ENCODE results near the gene CHKA.

The CHKA gene

GRCh38 chr11:68053117-68053516 is 68.1 kb downstream of the CHKA start:
- DNase-seq (ENCODE audit: low read depth), result no peak
- TF ChIP-seq CTCF (IDR thresholded peaks at IDR 0.05; ENCODE audit: low read length, missing control alignments), result no peak
- H3K4me3 ChIP-seq (replicated peaks; ENCODE audit: low read depth, low read length), result no peak overlapping the region

- no peak overlapping the region for H3K4me3 ChIP-seq (replicated peaks; ENCODE audit: low read depth, low read length)
- no peak for TF ChIP-seq CTCF (IDR thresholded peaks at IDR 0.05; ENCODE audit: low read length, missing control alignments)
- DNase-seq (ENCODE audit: low read depth), result no peak
Measured at GRCh38 chr11:68052137-68052873, 68.9 kb downstream of the CHKA start.

- no peak overlapping the region for H3K4me3 ChIP-seq (replicated peaks; ENCODE audit: low read depth, low read length)
- DNase-seq (ENCODE audit: low read depth), result no peak
Measured at GRCh38 chr11:68051191-68052136, 69.7 kb downstream of the CHKA start.

GRCh38 chr11:68050371-68050841 is 70.8 kb downstream of the CHKA start:
- no peak overlapping the region for H3K4me3 ChIP-seq (replicated peaks; ENCODE audit: low read depth, low read length)
- DNase-seq (ENCODE audit: low read depth), result no peak
- TF ChIP-seq CTCF (IDR thresholded peaks at IDR 0.05; ENCODE audit: low read length, missing control alignments), result no peak

More at GRCh38 chr11:68051191-68052136, 69.7 kb downstream of the CHKA start:
- TF ChIP-seq CTCF (IDR thresholded peaks at IDR 0.05; ENCODE audit: low read length, missing control alignments), result no peak

GRCh38 chr11:68049509-68050370 is 71.4 kb downstream of the CHKA start:
- H3K4me3 ChIP-seq (replicated peaks; ENCODE audit: low read depth, low read length), result no peak overlapping the region
- no peak for TF ChIP-seq CTCF (IDR thresholded peaks at IDR 0.05; ENCODE audit: low read length, missing control alignments)
- DNase-seq (ENCODE audit: low read depth), result no peak

Data from fibroblast of pulmonary artery (primary cell).